LNCAP (cell line): Measurements from ENCODE around the gene TTC21B.

Source experiments
- CTCF ChIP-seq: fragments of 450-650 bp; IDR thresholded peaks from 2 replicates; pipeline ENCODE4 v1.5.1; 2017; ENCODE audit warnings: mild to moderate bottlenecking

Gene TTC21B

GRCh38 chr2:165877565-165878550 lies 75.7 kb downstream of the TTC21B start:
- no peak for TF ChIP-seq CTCF

GRCh38 chr2:165876712-165877111 lies 76.9 kb downstream of the TTC21B start:
- no peak for TF ChIP-seq CTCF

- no peak for TF ChIP-seq CTCF
These were observed 77.3 kb downstream of the TTC21B start for GRCh38 chr2:165876269-165876668.

GRCh38 chr2:165874445-165875039 lies 79.0 kb downstream of the TTC21B start:
- TF ChIP-seq CTCF, result peak; percentile 62

- no peak for TF ChIP-seq CTCF
These were observed 81.3 kb downstream of the TTC21B start for GRCh38 chr2:165872101-165872791.

- TF ChIP-seq CTCF, result no peak
These were observed 82.6 kb downstream of the TTC21B start for GRCh38 chr2:165871025-165871424.

- no peak for TF ChIP-seq CTCF
These were observed 83.2 kb downstream of the TTC21B start for GRCh38 chr2:165870346-165870745.
